Measurements from ENCODE around the gene WNT3. TPM values are rescaled to one million over a fixed set of nuclear protein-coding genes. Genes with fewer than 3 reads are reported as not detected.
A peak's percentile ranks its signal among the peaks of the same experiment; 100 is the strongest.

WNT3 gene
- total and polyA plus RNA-seq, 2 experiments from 2014 or later: 2.1 to 3.0 TPM

- no peak overlapping the region for H3K27ac ChIP-seq
- DNase-seq: peak; percentile 80
- no peaks in the 10 kb centered on the region for H3F3A ChIP-seq (ENCODE audit: insufficient read depth)
- H2AFZ ChIP-seq: no peak overlapping the region
- no peak for TF ChIP-seq EZH2phosphoT487 (IDR thresholded peaks at IDR 0.05; ENCODE audit: insufficient read depth, low read depth)
- TF ChIP-seq EZH2 (IDR thresholded peaks at IDR 0.05; ENCODE audit: insufficient read depth, poor library complexity, severe bottlenecking): no peak
- H3K9me2 ChIP-seq (ENCODE audit: insufficient read depth): no peaks in the 10 kb centered on the region
- no peaks in the 10 kb centered on the region for H3K9me3 ChIP-seq (ENCODE audit: low read depth)
- H3K27me3 ChIP-seq (replicated peaks; ENCODE audit: insufficient read depth): peaks cover 3% of the 10 kb centered on the region
- WGBS, 2 experiments (ENCODE audit: low coverage in 1 of 2, low lambda C conversion rate in 2 of 2, missing lambda C conversion rate in 2 of 2): 26 to 30% methylated on average over 11 of the region's 11 CpGs
- H3K4me1 ChIP-seq (ENCODE audit: insufficient read depth): peaks cover 15% of the 10 kb centered on the region
- H3K4me2 ChIP-seq (ENCODE audit: unreplicated experiment): peak overlapping the region; percentile 10
- H3K9ac ChIP-seq: no peak overlapping the region
- in situ Hi-C loops (cut with MboI): no loop called here
- no peak overlapping the region for H3K4me3 ChIP-seq
- no peaks in the 10 kb centered on the region for H4K20me1 ChIP-seq (ENCODE audit: insufficient read depth)
- no peaks in the 10 kb centered on the region for H3K79me2 ChIP-seq (ENCODE audit: insufficient read depth)
- H3K36me3 ChIP-seq (ENCODE audit: low read depth): no peaks in the 10 kb centered on the region
Measured at GRCh38 chr17:46811978-46812583, 6.4 kb downstream of the WNT3 start.

DNA sequence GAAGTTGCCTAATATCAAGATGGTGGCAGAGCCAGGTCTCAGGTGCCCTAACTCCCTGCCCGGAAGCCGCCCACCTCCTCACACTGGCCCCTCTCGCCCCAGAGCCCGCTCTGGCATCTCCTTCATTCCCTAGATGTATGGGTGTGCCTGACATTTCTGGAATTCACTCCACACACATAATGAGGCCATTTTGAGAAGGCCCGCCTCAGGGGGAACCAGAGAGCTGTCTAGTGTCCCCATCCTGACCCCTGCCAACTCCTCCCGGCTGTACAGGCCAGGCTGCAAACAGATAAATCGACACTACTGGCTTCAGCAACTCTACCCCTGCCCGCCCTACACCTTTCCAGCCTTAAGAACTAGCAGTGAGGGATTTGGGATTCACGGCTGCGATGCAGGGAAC, 7.7 kb downstream of the WNT3 start:
- Histone ChIP-seq H3K79me2 (ENCODE audit: insufficient read depth) (no peaks in the 10 kb centered on the region), H2AFZ (no peak overlapping the region), H3K9me2 (ENCODE audit: insufficient read depth) (no peaks in the 10 kb centered on the region), H3K27me3 (replicated peaks; ENCODE audit: insufficient read depth) (no peaks in the 10 kb centered on the region), H3F3A (ENCODE audit: insufficient read depth) (no peaks in the 10 kb centered on the region), H4K20me1 (ENCODE audit: insufficient read depth) (no peaks in the 10 kb centered on the region), H3K9me3 (ENCODE audit: low read depth) (no peaks in the 10 kb centered on the region), H3K9ac (no peak overlapping the region), H3K4me2 (ENCODE audit: unreplicated experiment) (no peak overlapping the region), H3K4me1 (ENCODE audit: insufficient read depth) (peaks cover 15% of the 10 kb centered on the region), H3K27ac (no peak overlapping the region), H3K4me3 (no peak overlapping the region), H3K36me3 (ENCODE audit: low read depth) (no peaks in the 10 kb centered on the region)
- WGBS, 2 experiments (ENCODE audit: low coverage in 1 of 2, low lambda C conversion rate in 2 of 2, missing lambda C conversion rate in 2 of 2): 80 to 90% methylated on average over 8 to 10 of the region's 10 CpGs
- TF ChIP-seq EZH2phosphoT487 (IDR thresholded peaks at IDR 0.05; ENCODE audit: insufficient read depth, low read depth) (no peak), EZH2 (IDR thresholded peaks at IDR 0.05; ENCODE audit: insufficient read depth, poor library complexity, severe bottlenecking) (no peak)
- DNase-seq: no peak
- in situ Hi-C loops (cut with MboI): no loop called here

GRCh38 chr17:46809110-46809571, 9.4 kb downstream of the WNT3 start:
- WGBS, 2 experiments (ENCODE audit: low coverage in 1 of 2, low lambda C conversion rate in 2 of 2, missing lambda C conversion rate in 2 of 2): 93 to 94% methylated on average over 8 of the region's 8 CpGs
- no peak overlapping the region for H3K9ac ChIP-seq
- in situ Hi-C loops (cut with MboI): loop anchor here (5.0 kb wide), 1 partner anchor 52 kb away; no protein-coding TSS in a partner anchor

DNA sequence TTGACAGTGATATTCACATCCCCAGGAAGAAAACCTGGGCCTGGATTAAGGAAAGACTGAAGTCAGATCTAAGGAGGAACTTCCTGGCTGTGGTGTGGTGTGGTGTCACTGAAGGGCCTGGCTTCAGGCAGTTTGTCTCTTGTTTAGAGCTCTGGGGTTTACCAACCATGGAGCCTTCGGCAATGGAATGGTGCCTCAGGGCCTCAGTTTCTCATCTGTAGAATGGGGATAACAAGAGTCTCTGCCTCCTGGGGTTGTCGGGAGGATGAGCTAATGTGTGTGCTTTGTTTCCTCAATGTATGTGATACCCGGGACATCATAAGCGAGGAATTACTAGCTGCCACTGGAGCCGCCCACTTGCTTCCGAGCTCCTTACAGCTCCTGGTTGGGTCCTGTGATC, 12.7 kb downstream of the WNT3 start:
- H3K36me3 ChIP-seq (ENCODE audit: low read depth): no peaks in the 10 kb centered on the region
- no peak for DNase-seq
- H4K20me1 ChIP-seq (ENCODE audit: insufficient read depth): no peaks in the 10 kb centered on the region
- no peak overlapping the region for H3K9ac ChIP-seq
- H3K4me3 ChIP-seq: no peak overlapping the region
- no peak overlapping the region for H3K27ac ChIP-seq
- in situ Hi-C loops (cut with MboI): loop anchor here (5.0 kb wide), 1 partner anchor 48 kb away; no protein-coding TSS in a partner anchor
- no peaks in the 10 kb centered on the region for H3K27me3 ChIP-seq (replicated peaks; ENCODE audit: insufficient read depth)
- H3K4me1 ChIP-seq (ENCODE audit: insufficient read depth): no peaks in the 10 kb centered on the region
- no peaks in the 10 kb centered on the region for H3K9me3 ChIP-seq (ENCODE audit: low read depth)
- no peak overlapping the region for H2AFZ ChIP-seq
- TF ChIP-seq EZH2phosphoT487 (IDR thresholded peaks at IDR 0.05; ENCODE audit: insufficient read depth, low read depth): no peak
- TF ChIP-seq EZH2 (IDR thresholded peaks at IDR 0.05; ENCODE audit: insufficient read depth, poor library complexity, severe bottlenecking): no peak
- no peaks in the 10 kb centered on the region for H3K9me2 ChIP-seq (ENCODE audit: insufficient read depth)
- no peaks in the 10 kb centered on the region for H3F3A ChIP-seq (ENCODE audit: insufficient read depth)
- 86 to 94% methylated on average over 6 of the region's 6 CpGs for WGBS, 2 experiments (ENCODE audit: low coverage in 1 of 2, low lambda C conversion rate in 2 of 2, missing lambda C conversion rate in 2 of 2)
- H3K79me2 ChIP-seq (ENCODE audit: insufficient read depth): no peaks in the 10 kb centered on the region
- no peak overlapping the region for H3K4me2 ChIP-seq (ENCODE audit: unreplicated experiment)

More at GRCh38 chr17:46809110-46809571, 9.4 kb downstream of the WNT3 start:
- Histone ChIP-seq H3K4me2 (ENCODE audit: unreplicated experiment) (no peak overlapping the region), H3F3A (ENCODE audit: insufficient read depth) (no peaks in the 10 kb centered on the region), H3K4me3 (no peak overlapping the region), H2AFZ (no peak overlapping the region), H3K79me2 (ENCODE audit: insufficient read depth) (no peaks in the 10 kb centered on the region), H3K27ac (no peak overlapping the region), H4K20me1 (ENCODE audit: insufficient read depth) (no peaks in the 10 kb centered on the region), H3K4me1 (ENCODE audit: insufficient read depth) (peaks cover 15% of the 10 kb centered on the region), H3K9me3 (ENCODE audit: low read depth) (no peaks in the 10 kb centered on the region), H3K9me2 (ENCODE audit: insufficient read depth) (no peaks in the 10 kb centered on the region), H3K36me3 (ENCODE audit: low read depth) (no peaks in the 10 kb centered on the region), H3K27me3 (replicated peaks; ENCODE audit: insufficient read depth) (no peaks in the 10 kb centered on the region)
- no peak for DNase-seq
- no peak for TF ChIP-seq EZH2phosphoT487 (IDR thresholded peaks at IDR 0.05; ENCODE audit: insufficient read depth, low read depth)
- no peak for TF ChIP-seq EZH2 (IDR thresholded peaks at IDR 0.05; ENCODE audit: insufficient read depth, poor library complexity, severe bottlenecking)
